Fibroblast of pulmonary artery (primary cell): ENCODE data around the gene SLC25A21.
A peak's percentile ranks its signal among the peaks of the same experiment; 100 is the strongest.

ENCODE experiments used
- DNase-seq: peaks from one replicate; pipeline ENCODE4 v3.0.0-alpha.2; 2010; ENCODE audit warnings: low read depth
- H3K4me3 ChIP-seq: replicated peaks from 2 replicates; pipeline ENCODE4 v1.5.1; 2011; ENCODE audit warnings: low read depth, mild to moderate bottlenecking, control low read depth, low read length, moderate library complexity
- TF ChIP-seq, protein P1 (sequence below): IDR thresholded peaks from 2 replicates; pipeline ENCODE4 v1.5.1; 2011; ENCODE audit warnings: mild to moderate bottlenecking, control low read depth, low read length, inconsistent platforms; ENCODE audit errors: missing control alignments

The SLC25A21 gene

DNA sequence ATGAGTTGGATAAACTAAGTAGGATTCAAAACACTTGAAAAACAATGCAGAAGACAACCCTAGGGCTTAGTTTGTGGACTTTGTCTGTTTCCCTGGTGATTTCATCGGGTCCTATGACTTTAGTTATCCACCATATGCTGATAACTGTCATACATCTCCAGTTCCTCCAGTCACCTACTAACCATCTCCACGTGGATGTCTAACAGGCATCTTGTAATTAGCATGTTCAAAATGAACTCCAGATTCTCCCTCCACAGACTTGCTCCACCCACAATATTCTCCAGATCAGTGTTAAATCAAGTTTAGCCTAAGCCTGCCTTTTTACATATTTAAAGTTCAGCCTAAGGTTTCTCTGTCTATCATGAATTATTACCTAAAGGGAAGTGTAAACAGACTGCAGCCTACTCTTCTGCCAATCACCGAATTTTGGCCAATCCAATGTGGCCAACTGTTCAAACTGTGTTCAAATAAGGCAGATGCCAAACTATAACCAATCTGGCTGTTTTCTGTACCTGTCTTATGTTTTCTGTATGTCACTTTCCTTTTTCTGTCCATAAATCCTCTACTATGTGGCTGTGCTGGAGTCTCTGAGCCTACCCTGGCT lies 423.7 kb downstream of the SLC25A21 start:
- TF ChIP-seq, protein P1, sequence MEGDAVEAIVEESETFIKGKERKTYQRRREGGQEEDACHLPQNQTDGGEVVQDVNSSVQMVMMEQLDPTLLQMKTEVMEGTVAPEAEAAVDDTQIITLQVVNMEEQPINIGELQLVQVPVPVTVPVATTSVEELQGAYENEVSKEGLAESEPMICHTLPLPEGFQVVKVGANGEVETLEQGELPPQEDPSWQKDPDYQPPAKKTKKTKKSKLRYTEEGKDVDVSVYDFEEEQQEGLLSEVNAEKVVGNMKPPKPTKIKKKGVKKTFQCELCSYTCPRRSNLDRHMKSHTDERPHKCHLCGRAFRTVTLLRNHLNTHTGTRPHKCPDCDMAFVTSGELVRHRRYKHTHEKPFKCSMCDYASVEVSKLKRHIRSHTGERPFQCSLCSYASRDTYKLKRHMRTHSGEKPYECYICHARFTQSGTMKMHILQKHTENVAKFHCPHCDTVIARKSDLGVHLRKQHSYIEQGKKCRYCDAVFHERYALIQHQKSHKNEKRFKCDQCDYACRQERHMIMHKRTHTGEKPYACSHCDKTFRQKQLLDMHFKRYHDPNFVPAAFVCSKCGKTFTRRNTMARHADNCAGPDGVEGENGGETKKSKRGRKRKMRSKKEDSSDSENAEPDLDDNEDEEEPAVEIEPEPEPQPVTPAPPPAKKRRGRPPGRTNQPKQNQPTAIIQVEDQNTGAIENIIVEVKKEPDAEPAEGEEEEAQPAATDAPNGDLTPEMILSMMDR = no peak

DNA sequence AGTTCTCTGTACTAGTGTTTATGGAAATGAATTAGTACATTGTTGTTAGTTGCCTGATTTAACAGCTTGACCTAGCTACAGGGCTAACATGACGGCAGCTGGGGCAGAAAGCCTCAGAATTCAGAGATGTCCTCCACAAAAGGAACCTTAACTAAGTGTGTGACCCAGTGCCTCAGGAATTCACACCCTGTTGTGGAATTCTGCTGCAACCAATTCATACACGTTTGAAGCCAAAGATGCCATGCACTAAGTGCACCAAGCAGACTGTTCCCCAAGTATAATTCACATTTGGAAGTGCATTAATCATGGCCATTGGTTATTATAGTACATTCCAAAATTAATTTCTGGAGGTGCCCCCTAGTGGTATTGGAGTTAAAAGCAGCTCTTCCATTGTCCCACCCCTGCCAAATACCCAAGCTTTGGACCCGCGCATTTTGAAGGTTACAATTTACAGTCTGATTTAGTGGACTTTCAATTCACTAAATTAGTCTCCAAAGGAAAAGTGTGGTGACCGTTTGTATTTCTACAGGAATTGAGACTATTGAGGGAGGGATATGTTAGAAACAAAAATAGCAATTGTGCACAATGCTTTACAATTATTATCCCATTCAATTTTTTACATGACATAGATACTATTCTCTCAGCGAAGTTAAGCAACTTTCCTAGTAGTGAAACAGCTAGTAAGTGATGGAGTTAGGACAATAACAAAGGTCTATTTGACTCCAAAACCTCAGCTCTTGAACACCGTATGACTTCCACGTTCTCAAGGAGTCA lies 424.8 kb downstream of the SLC25A21 start:
- peak; percentile 0 for DNase-seq
- no peak overlapping the region for H3K4me3 ChIP-seq
- TF ChIP-seq, protein P1 = peak; percentile 37

More for the DNA sequence above, 423.7 kb downstream of the SLC25A21 start:
- no peak for DNase-seq
- no peak overlapping the region for H3K4me3 ChIP-seq

DNA sequence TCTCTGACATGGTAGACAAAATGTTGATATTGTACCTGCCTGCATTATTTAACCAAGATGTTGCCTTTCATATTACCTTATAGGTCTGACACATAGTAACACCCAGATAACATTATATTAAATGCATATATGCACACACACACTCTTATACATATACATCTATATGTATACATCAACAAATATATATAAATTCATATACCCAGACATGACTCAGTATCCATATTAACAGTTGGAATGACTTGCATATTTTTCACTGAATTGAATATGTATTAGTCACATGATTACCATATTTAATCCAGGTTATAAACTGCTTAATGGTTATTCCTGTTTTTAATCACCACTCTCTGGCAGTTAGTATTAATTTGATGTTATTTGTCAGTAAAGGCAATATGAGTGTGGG lies 425.5 kb downstream of the SLC25A21 start:
- no peak for DNase-seq
- H3K4me3 ChIP-seq = no peak overlapping the region
- TF ChIP-seq, protein P1 = no peak

DNA sequence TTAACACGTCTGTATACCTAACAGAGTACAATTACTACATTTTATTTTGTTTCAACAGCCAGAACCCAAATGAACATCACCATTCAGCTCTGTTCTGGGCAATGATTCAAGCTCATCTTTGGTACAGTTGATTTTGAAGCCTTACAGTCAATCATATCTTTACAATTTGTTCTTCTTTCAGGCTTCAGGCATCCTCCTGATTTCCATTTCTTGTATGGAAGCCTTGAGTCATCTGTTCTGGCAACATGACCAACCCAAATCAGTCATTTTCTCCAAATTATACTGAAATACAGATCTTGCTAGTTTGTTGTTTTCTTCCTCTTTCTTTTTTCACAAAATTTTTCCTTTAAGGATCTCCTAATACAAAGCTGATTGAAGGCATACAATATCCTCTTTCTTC lies 430.5 kb downstream of the SLC25A21 start:
- TF ChIP-seq, protein P1 = no peak
- DNase-seq = no peak
- H3K4me3 ChIP-seq = no peak overlapping the region

DNA sequence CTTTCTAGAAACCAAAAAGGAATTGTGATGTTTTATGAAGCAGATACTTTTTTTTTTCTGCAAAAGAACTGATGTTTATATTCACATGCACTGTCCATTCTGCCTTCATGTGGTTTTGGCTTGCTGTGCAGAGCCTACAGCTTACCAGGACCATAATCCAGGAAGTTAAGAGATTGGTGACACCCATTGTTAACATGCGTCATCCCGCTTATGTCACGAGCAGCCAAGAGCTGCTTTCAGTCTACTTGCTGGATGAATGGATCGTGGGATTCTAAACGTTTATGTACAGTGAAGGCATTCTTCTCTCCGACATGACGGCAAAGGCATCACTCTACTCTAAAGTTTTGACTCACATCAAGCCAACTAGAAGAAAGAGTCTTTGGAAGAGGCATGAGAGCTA lies 434.1 kb downstream of the SLC25A21 start:
- no peak overlapping the region for H3K4me3 ChIP-seq
- TF ChIP-seq, protein P1 = no peak
- no peak for DNase-seq

DNA sequence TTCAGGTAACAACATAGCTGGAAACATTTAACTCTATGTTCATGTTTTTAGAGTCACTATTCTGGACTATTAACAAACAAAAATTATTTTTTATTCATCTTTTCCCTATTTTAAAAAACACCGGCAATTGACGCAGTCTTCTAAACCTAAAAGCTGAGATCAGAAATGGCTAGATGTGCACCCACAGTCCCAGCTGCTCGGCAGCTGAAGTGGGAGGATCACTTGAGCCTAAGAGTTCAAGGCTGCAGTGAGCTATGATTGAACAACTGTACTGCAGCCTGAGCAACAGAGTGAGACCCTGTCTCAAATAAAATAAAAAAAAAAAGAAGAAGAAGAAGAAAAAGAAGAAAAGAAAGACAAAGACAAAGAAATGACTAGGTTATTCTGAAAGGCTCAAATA lies 446.3 kb downstream of the SLC25A21 start:
- no peak overlapping the region for H3K4me3 ChIP-seq
- no peak for DNase-seq
- TF ChIP-seq, protein P1 = no peak
